SK-N-SH (cell line): ENCODE measurements around the gene CANX.

Experiments
- EZH2phosphoT487 ChIP-seq: fragments of 200-600 bp; sonication (generic); IDR thresholded peaks from 2 replicates; pipeline ENCODE4 v1.6.1; 2017; ENCODE audit warnings: low read depth, mixed run types, mild to moderate bottlenecking, antibody characterized with exemption, moderate library complexity, borderline replicate concordance
- JUND ChIP-seq: IDR thresholded peaks from 2 replicates; pipeline ENCODE4 v1.4.0; 2012
- NRF1 ChIP-seq: IDR thresholded peaks from 2 replicates; pipeline ENCODE4 v1.6.1; 2012; ENCODE audit warnings: low read depth, mild to moderate bottlenecking, low read length
- POLR2AphosphoS5 ChIP-seq: IDR thresholded peaks from 2 replicates; pipeline ENCODE4 v1.6.1; 2012; ENCODE audit warnings: low read depth, low read length
- RCOR1 ChIP-seq: fragments of 150-350 bp; IDR thresholded peaks from 2 replicates; pipeline ENCODE4 v1.6.1; 2017; ENCODE audit warnings: antibody characterized with exemption, low read length
- TAF1 ChIP-seq: IDR thresholded peaks from 2 replicates; pipeline ENCODE4 v1.6.1; 2012; ENCODE audit warnings: low read depth, mild to moderate bottlenecking, low read length, moderate library complexity, borderline replicate concordance
- TEAD4 ChIP-seq: IDR thresholded peaks from 2 replicates; pipeline ENCODE4 v1.4.0; 2012; ENCODE audit warnings: mild to moderate bottlenecking, borderline replicate concordance; ENCODE audit not compliant: insufficient read depth
- TF ChIP-seq, protein P1 (sequence below): fragments of 200-600 bp; sonication (generic); IDR thresholded peaks from 2 replicates; pipeline ENCODE4 v1.6.1; 2017; ENCODE audit warnings: antibody characterized with exemption, mild to moderate bottlenecking, moderate library complexity
- TF ChIP-seq, protein P2 (sequence below): fragments of 150-350 bp; IDR thresholded peaks from 2 replicates; pipeline ENCODE4 v1.6.1; 2017; ENCODE audit warnings: antibody characterized with exemption, low read length, low read depth, borderline replicate concordance
- TF ChIP-seq, protein P3 (sequence below): IDR thresholded peaks from 2 replicates; pipeline ENCODE4; 2012

GRCh38 chr5:179731791-179732411, 33.1 kb downstream of the CANX start:
- TF ChIP-seq, protein P1, sequence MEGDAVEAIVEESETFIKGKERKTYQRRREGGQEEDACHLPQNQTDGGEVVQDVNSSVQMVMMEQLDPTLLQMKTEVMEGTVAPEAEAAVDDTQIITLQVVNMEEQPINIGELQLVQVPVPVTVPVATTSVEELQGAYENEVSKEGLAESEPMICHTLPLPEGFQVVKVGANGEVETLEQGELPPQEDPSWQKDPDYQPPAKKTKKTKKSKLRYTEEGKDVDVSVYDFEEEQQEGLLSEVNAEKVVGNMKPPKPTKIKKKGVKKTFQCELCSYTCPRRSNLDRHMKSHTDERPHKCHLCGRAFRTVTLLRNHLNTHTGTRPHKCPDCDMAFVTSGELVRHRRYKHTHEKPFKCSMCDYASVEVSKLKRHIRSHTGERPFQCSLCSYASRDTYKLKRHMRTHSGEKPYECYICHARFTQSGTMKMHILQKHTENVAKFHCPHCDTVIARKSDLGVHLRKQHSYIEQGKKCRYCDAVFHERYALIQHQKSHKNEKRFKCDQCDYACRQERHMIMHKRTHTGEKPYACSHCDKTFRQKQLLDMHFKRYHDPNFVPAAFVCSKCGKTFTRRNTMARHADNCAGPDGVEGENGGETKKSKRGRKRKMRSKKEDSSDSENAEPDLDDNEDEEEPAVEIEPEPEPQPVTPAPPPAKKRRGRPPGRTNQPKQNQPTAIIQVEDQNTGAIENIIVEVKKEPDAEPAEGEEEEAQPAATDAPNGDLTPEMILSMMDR = no peak
- TF ChIP-seq EZH2phosphoT487 (no peak), RCOR1 (no peak), NRF1 (no peak), TEAD4 (no peak), JUND (no peak), POLR2AphosphoS5 (no peak), TAF1 (no peak)
- TF ChIP-seq, protein P2, sequence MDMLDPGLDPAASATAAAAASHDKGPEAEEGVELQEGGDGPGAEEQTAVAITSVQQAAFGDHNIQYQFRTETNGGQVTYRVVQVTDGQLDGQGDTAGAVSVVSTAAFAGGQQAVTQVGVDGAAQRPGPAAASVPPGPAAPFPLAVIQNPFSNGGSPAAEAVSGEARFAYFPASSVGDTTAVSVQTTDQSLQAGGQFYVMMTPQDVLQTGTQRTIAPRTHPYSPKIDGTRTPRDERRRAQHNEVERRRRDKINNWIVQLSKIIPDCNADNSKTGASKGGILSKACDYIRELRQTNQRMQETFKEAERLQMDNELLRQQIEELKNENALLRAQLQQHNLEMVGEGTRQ = no peak
- TF ChIP-seq, protein P3, sequence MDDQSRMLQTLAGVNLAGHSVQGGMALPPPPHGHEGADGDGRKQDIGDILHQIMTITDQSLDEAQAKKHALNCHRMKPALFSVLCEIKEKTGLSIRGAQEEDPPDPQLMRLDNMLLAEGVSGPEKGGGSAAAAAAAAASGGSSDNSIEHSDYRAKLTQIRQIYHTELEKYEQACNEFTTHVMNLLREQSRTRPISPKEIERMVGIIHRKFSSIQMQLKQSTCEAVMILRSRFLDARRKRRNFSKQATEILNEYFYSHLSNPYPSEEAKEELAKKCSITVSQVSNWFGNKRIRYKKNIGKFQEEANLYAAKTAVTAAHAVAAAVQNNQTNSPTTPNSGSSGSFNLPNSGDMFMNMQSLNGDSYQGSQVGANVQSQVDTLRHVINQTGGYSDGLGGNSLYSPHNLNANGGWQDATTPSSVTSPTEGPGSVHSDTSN = no peak
